ENCODE measurements around the gene CYP27B1.

- TF ChIP-seq CTCF (IDR thresholded peaks at IDR 0.05; ENCODE audit: extremely low read depth in 1 of 2, insufficient read depth in 1 of 2, low read depth in 1 of 2, low read length in 2 of 2): no peak
- no peak for TF ChIP-seq POLR2A (IDR thresholded peaks at IDR 0.05; ENCODE audit: low read depth, low read length)
- no peak for TF ChIP-seq JUN (IDR thresholded peaks at IDR 0.05; ENCODE audit: borderline replicate concordance, insufficient read depth, insufficient read length, low read depth)
Observed at GRCh38 chr12:57765698-57766463, 997 bp downstream of the CYP27B1 start.

All from endothelial cell of umbilical vein (primary cell).